ENCODE results near the gene TAC1.
"Not testable (repeated sequence)": the region's sequence is repeated elsewhere in the genome, so short reads cannot be mapped to it uniquely, and the experiment has no call there.

TAC1 gene

GRCh38 chr7:97757824-97758223 lies 25.9 kb downstream of the TAC1 start:
- no peaks in the 10 kb centered on the region for H3K9me3 ChIP-seq (ENCODE audit: control insufficient read depth, low read length)
- H3K9ac ChIP-seq = no peak overlapping the region
- no peaks in the 10 kb centered on the region for H3K4me1 ChIP-seq
- H3K27me3 ChIP-seq (ENCODE audit: control insufficient read depth, insufficient read depth, low read length) = no peaks in the 10 kb centered on the region
- no peak for TF ChIP-seq CTCF (IDR thresholded peaks at IDR 0.05)
- H3K36me3 ChIP-seq (ENCODE audit: control insufficient read depth, insufficient read depth, low read length) = no peaks in the 10 kb centered on the region
- no peak overlapping the region for H3K4me3 ChIP-seq (ENCODE audit: low read depth, low read length)
- no peak overlapping the region for H3K4me2 ChIP-seq (ENCODE audit: low read length)
- H3K79me2 ChIP-seq = no peaks in the 10 kb centered on the region
- no peak overlapping the region for H2AFZ ChIP-seq
- no peak overlapping the region for H3K27ac ChIP-seq

- Histone ChIP-seq H3K9me3 (ENCODE audit: control insufficient read depth, low read length) (no peaks in the 10 kb centered on the region), H3K27me3 (ENCODE audit: control insufficient read depth, insufficient read depth, low read length) (no peaks in the 10 kb centered on the region), H3K27ac (no peak overlapping the region), H3K4me3 (ENCODE audit: low read depth, low read length) (no peak overlapping the region), H2AFZ (no peak overlapping the region), H3K79me2 (no peaks in the 10 kb centered on the region), H3K4me2 (ENCODE audit: low read length) (no peak overlapping the region), H3K9ac (no peak overlapping the region), H3K4me1 (no peaks in the 10 kb centered on the region), H3K36me3 (ENCODE audit: control insufficient read depth, insufficient read depth, low read length) (no peaks in the 10 kb centered on the region)
- TF ChIP-seq CTCF (IDR thresholded peaks at IDR 0.05) = no peak
Measured at GRCh38 chr7:97770850-97771249, 39.0 kb downstream of the TAC1 start.

GRCh38 chr7:97771576-97771975 lies 39.7 kb downstream of the TAC1 start:
- Histone ChIP-seq H3K27me3 (ENCODE audit: control insufficient read depth, insufficient read depth, low read length) (no peaks in the 10 kb centered on the region), H3K9ac (no peak overlapping the region), H3K36me3 (ENCODE audit: control insufficient read depth, insufficient read depth, low read length) (no peaks in the 10 kb centered on the region), H3K27ac (no peak overlapping the region), H3K79me2 (no peaks in the 10 kb centered on the region), H3K4me2 (ENCODE audit: low read length) (no peak overlapping the region), H3K4me3 (ENCODE audit: low read depth, low read length) (no peak overlapping the region), H2AFZ (no peak overlapping the region), H3K4me1 (no peaks in the 10 kb centered on the region), H3K9me3 (ENCODE audit: control insufficient read depth, low read length) (no peaks in the 10 kb centered on the region)
- TF ChIP-seq CTCF (IDR thresholded peaks at IDR 0.05) = no peak

GRCh38 chr7:97772045-97772901 lies 40.4 kb downstream of the TAC1 start:
- H2AFZ ChIP-seq = no peak overlapping the region
- H3K4me1 ChIP-seq = no peaks in the 10 kb centered on the region
- TF ChIP-seq CTCF (IDR thresholded peaks at IDR 0.05) = no peak
- no peak overlapping the region for H3K4me3 ChIP-seq (ENCODE audit: low read depth, low read length)
- no peaks in the 10 kb centered on the region for H3K79me2 ChIP-seq
- H3K9me3 ChIP-seq (ENCODE audit: control insufficient read depth, low read length) = no peaks in the 10 kb centered on the region
- no peaks in the 10 kb centered on the region for H3K27me3 ChIP-seq (ENCODE audit: control insufficient read depth, insufficient read depth, low read length)
- H3K36me3 ChIP-seq (ENCODE audit: control insufficient read depth, insufficient read depth, low read length) = no peaks in the 10 kb centered on the region
- no peak overlapping the region for H3K9ac ChIP-seq
- H3K27ac ChIP-seq = no peak overlapping the region
- no peak overlapping the region for H3K4me2 ChIP-seq (ENCODE audit: low read length)

DNA sequence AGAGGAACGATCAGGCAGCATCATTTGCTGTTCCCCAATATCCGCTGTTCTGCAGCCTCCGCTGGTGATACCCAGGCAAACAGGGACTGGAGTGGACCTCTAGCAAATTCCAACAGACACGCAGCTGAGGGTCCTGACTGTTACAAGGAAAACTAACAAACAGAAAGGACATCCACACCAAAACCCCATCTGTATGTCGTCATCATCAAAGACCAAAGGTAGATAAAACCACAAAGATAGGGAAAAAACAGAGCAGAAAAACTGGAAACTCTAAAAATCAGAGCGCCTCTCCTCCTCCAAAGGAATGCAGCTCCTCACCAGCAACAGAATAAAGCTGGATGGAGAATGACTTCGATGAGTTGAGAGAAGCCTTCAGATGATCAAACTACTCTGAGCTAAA lies 54.5 kb downstream of the TAC1 start:
- H3K4me2 ChIP-seq (ENCODE audit: low read length); H3K9ac ChIP-seq; H3K27ac ChIP-seq; H3K36me3 ChIP-seq (ENCODE audit: control insufficient read depth, insufficient read depth, low read length); H3K27me3 ChIP-seq (ENCODE audit: control insufficient read depth, insufficient read depth, low read length); H3K4me3 ChIP-seq (ENCODE audit: low read depth, low read length); H3K4me1 ChIP-seq; H3K79me2 ChIP-seq; H2AFZ ChIP-seq; H3K9me3 ChIP-seq (ENCODE audit: control insufficient read depth, low read length): not testable (repeated sequence)

Measured in parathyroid adenoma (tissue), 2 donors.